Astrocyte (in vitro differentiated cells and primary cell): ENCODE data around the gene BTBD10. TPM values are rescaled to one million over a fixed set of nuclear protein-coding genes. Genes with fewer than 3 reads are reported as not detected.

Experiments used
- DNase-seq: peaks from one replicate; pipeline ENCODE4 v3.0.0-alpha.2; 2010; ENCODE audit warnings: low read depth
- FAIRE-seq: peaks from 2 replicates; lab custom pipeline; 2011; peaks lifted over from hg19 to GRCh38; lab: Jason Lieb, UNC
- H2AFZ ChIP-seq: 2 replicates; pipeline ENCODE4 v1.6.0; 2012; ENCODE audit warnings: low read depth, low read length, inconsistent platforms
- H3K27ac ChIP-seq: 2 replicates; pipeline ENCODE4 v1.5.1; 2011; ENCODE audit warnings: low read depth, low read length, inconsistent platforms
- H3K27me3 ChIP-seq: 2 replicates; pipeline ENCODE4 v1.6.0; 2011; ENCODE audit warnings: low read length, inconsistent platforms; ENCODE audit not compliant: insufficient read depth
- H3K36me3 ChIP-seq: 2 replicates; pipeline ENCODE4 v1.5.1; 2011; ENCODE audit warnings: low read length, inconsistent platforms; ENCODE audit not compliant: insufficient read depth
- H3K4me1 ChIP-seq: 2 replicates; pipeline ENCODE4 v1.5.1; 2011; ENCODE audit warnings: low read length, inconsistent platforms; ENCODE audit not compliant: insufficient read depth
- H3K4me2 ChIP-seq: 2 replicates; pipeline ENCODE4 v1.6.0; 2012; ENCODE audit warnings: low read length, inconsistent platforms
- H3K4me3 ChIP-seq: 2 replicates; pipeline ENCODE4 v1.5.1; 2011; ENCODE audit warnings: low read depth, mild to moderate bottlenecking, low read length, inconsistent platforms; ENCODE audit not compliant: insufficient read depth
- H3K79me2 ChIP-seq: 2 replicates; pipeline ENCODE4 v1.6.0; 2012; ENCODE audit warnings: mild to moderate bottlenecking, low read length, inconsistent platforms; ENCODE audit not compliant: insufficient read depth
- H3K9ac ChIP-seq: 2 replicates; pipeline ENCODE4 v1.6.0; 2012; ENCODE audit warnings: mild to moderate bottlenecking, low read length, inconsistent platforms
- H3K9me3 ChIP-seq: 2 replicates; pipeline ENCODE4 v1.5.1; 2012; ENCODE audit warnings: low read depth, mild to moderate bottlenecking, low read length, inconsistent platforms; ENCODE audit not compliant: insufficient read depth
- H4K20me1 ChIP-seq: 2 replicates; pipeline ENCODE4 v1.6.0; 2012; ENCODE audit warnings: low read length, inconsistent platforms; ENCODE audit not compliant: insufficient read depth
- H3K27ac Mint-ChIP-seq: one replicate; pipeline ENCODE4 v1.8.0; 2021; ENCODE audit warnings: mild to moderate bottlenecking, mixed read lengths; ENCODE audit not compliant: unreplicated experiment
- H3K27me3 Mint-ChIP-seq: one replicate; pipeline ENCODE4 v1.8.0; 2021; ENCODE audit warnings: low read depth, mixed read lengths; ENCODE audit not compliant: unreplicated experiment
- H3K36me3 Mint-ChIP-seq: one replicate; pipeline ENCODE4 v1.8.0; 2021; ENCODE audit warnings: low read depth, mixed read lengths; ENCODE audit not compliant: unreplicated experiment
- H3K4me1 Mint-ChIP-seq: one replicate; pipeline ENCODE4 v1.8.0; 2021; ENCODE audit warnings: low read depth, mixed read lengths; ENCODE audit not compliant: unreplicated experiment
- H3K4me3 Mint-ChIP-seq: one replicate; pipeline ENCODE4 v1.8.0; 2021; ENCODE audit warnings: mild to moderate bottlenecking, moderate library complexity, mixed read lengths; ENCODE audit not compliant: unreplicated experiment
- H3K9me3 Mint-ChIP-seq: one replicate; pipeline ENCODE4 v1.8.0; 2021; ENCODE audit warnings: mild to moderate bottlenecking, mixed read lengths; ENCODE audit not compliant: unreplicated experiment
- CTCF ChIP-seq: IDR thresholded peaks from 2 replicates; pipeline ENCODE4 v1.5.1; 2011; ENCODE audit warnings: low read depth, mild to moderate bottlenecking, inconsistent platforms, low read length, moderate library complexity; ENCODE audit not compliant: insufficient read depth
- EZH2 ChIP-seq: IDR thresholded peaks from 2 replicates; pipeline ENCODE4 v1.6.1; 2012; ENCODE audit warnings: mild to moderate bottlenecking, low read length, inconsistent platforms; ENCODE audit not compliant: insufficient read depth
- total RNA-seq: library from RNA; stranded (reverse); gene quantifications from 2 replicates; pipeline ENCODE4 v1.2.1, GENCODE V29; 2021

BTBD10 gene
- total RNA-seq, 1 donor from 2014 or later = 58.9 TPM

GRCh38 chr11:13343067-13343466 lies 120.0 kb downstream of the BTBD10 start:
- H3K4me1 Mint-ChIP-seq = peaks cover 42% of the 10 kb centered on the region
- Histone ChIP-seq H3K36me3 (no peaks in the 10 kb centered on the region), H3K9ac (no peak overlapping the region), H3K4me3 (no peak overlapping the region), H4K20me1 (no peaks in the 10 kb centered on the region), H3K27ac (no peak overlapping the region), H3K9me3 (no peaks in the 10 kb centered on the region), H2AFZ (no peak overlapping the region), H3K79me2 (peaks cover 3% of the 10 kb centered on the region), H3K4me2 (no peak overlapping the region), H3K4me1 (peaks cover 22% of the 10 kb centered on the region), H3K27me3 (no peaks in the 10 kb centered on the region)
- H3K9me3 Mint-ChIP-seq = no peaks in the 10 kb centered on the region
- H3K36me3 Mint-ChIP-seq = peaks cover 10% of the 10 kb centered on the region
- H3K4me3 Mint-ChIP-seq = no peak overlapping the region
- DNase-seq = no peak
- no peak for FAIRE-seq
- TF ChIP-seq CTCF = no peak
- no peak for TF ChIP-seq EZH2
- no peak overlapping the region for H3K27ac Mint-ChIP-seq
- H3K27me3 Mint-ChIP-seq = no peaks in the 10 kb centered on the region

- Mint-ChIP-seq H3K27me3 (no peaks in the 10 kb centered on the region), H3K4me1 (peaks cover 56% of the 10 kb centered on the region), H3K27ac (peak overlapping the region; percentile 23), H3K36me3 (peaks cover 9% of the 10 kb centered on the region), H3K9me3 (no peaks in the 10 kb centered on the region), H3K4me3 (no peak overlapping the region)
- H3K36me3 ChIP-seq = no peaks in the 10 kb centered on the region
- DNase-seq = no peak
- peaks cover 35% of the 10 kb centered on the region for H3K4me1 ChIP-seq
- H3K9ac ChIP-seq = no peak overlapping the region
- H3K79me2 ChIP-seq = peaks cover 3% of the 10 kb centered on the region
- H3K4me3 ChIP-seq = no peak overlapping the region
- no peaks in the 10 kb centered on the region for H3K9me3 ChIP-seq
- no peaks in the 10 kb centered on the region for H3K27me3 ChIP-seq
- no peaks in the 10 kb centered on the region for H4K20me1 ChIP-seq
- TF ChIP-seq CTCF = no peak
- TF ChIP-seq EZH2 = no peak
- H3K27ac ChIP-seq = no peak overlapping the region
- no peak overlapping the region for H2AFZ ChIP-seq
- no peak for FAIRE-seq
- no peak overlapping the region for H3K4me2 ChIP-seq
Measured at GRCh38 chr11:13341026-13341425, 122.0 kb downstream of the BTBD10 start.
